Panc1 (cell line): Measurements from ENCODE around the gene GABRG3. TPM values are rescaled to one million over a fixed set of nuclear protein-coding genes. Genes with fewer than 3 reads are reported as not detected.

ENCODE experiments used
- ATAC-seq: fragments of 200-7000 bp; cut with Tn5 transposase; 2 replicates; pipeline ENCODE4 v1.9.1; 2020; ENCODE audit warnings: mild to moderate bottlenecking, moderate library complexity
- BruUV-seq: library from RNA; stranded (reverse); fragments of 400-500 nt; replicated peaks from 2 replicates; lab custom pipeline; 2021; lab: Mats Ljungman, UMichigan
- CTCF ChIA-PET: fragments of 300-600 bp; sonication (Branson Sonifier 250); formaldehyde crosslinking; loops from one replicate; lab custom pipeline; 2022; ENCODE audit warnings: antibody characterized with exemption; lab: Charles Lee
- POLR2A ChIA-PET: fragments of 300-600 bp; sonication (Branson Sonifier 250); formaldehyde crosslinking; loops from one replicate; lab custom pipeline; 2022; ENCODE audit warnings: antibody characterized with exemption; lab: Charles Lee
- DNase-seq: peaks from one replicate; pipeline ENCODE4 v3.0.0-alpha.2; 2010; ENCODE audit warnings: low read depth, low spot score
- H3K27ac ChIP-seq: 2 replicates; pipeline ENCODE4 v1.5.1; 2011; ENCODE audit warnings: mild to moderate bottlenecking, low read length, inconsistent platforms
- H3K27me3 ChIP-seq: fragments of 200-500 bp; sonication (Bioruptor generic); 2 replicates; pipeline ENCODE4 v1.6.0; 2014; ENCODE audit warnings: low read length, inconsistent platforms; ENCODE audit not compliant: control insufficient read depth, insufficient read depth
- H3K36me3 ChIP-seq: fragments of 200-500 bp; sonication (Bioruptor generic); 2 replicates; pipeline ENCODE4 v1.5.1; 2014; ENCODE audit warnings: inconsistent platforms, mild to moderate bottlenecking, low read length, moderate library complexity; ENCODE audit not compliant: control insufficient read depth, insufficient read depth
- H3K4me1 ChIP-seq: 2 replicates; pipeline ENCODE4 v1.5.1; 2011; ENCODE audit warnings: inconsistent platforms, mild to moderate bottlenecking, low read length, moderate library complexity; ENCODE audit not compliant: control insufficient read depth, insufficient read depth
- H3K4me3 ChIP-seq, 2 experiments: 2 replicates each; pipeline ENCODE4 v1.5.1; 2011 to 2012; ENCODE audit warnings: low read depth in 2 of 2, low read length in 2 of 2, mild to moderate bottlenecking in 2 of 2, inconsistent platforms in 1 of 2, moderate library complexity in 1 of 2
- H3K9me3 ChIP-seq: fragments of 200-500 bp; sonication (Bioruptor generic); 2 replicates; pipeline ENCODE4 v1.5.1; 2014; ENCODE audit warnings: low read depth, mild to moderate bottlenecking, inconsistent platforms, low read length, moderate library complexity; ENCODE audit not compliant: control insufficient read depth, insufficient read depth
- CTCF ChIP-seq: fragments of 450-650 bp; IDR thresholded peaks from 2 replicates; pipeline ENCODE4 v1.5.1; 2017; ENCODE audit warnings: mild to moderate bottlenecking
- POLR2AphosphoS5 ChIP-seq: IDR thresholded peaks from 2 replicates; pipeline ENCODE4 v1.6.1; 2012; ENCODE audit warnings: mild to moderate bottlenecking, low read depth, low read length, moderate library complexity
- SIN3A ChIP-seq: IDR thresholded peaks from 2 replicates; pipeline ENCODE4 v1.6.1; 2012; ENCODE audit warnings: low read depth, mild to moderate bottlenecking, low read length, moderate library complexity, borderline replicate concordance; ENCODE audit not compliant: insufficient read depth
- TCF7L2 ChIP-seq: IDR thresholded peaks from 2 replicates; pipeline ENCODE4 v1.6.1; 2011; ENCODE audit warnings: mild to moderate bottlenecking, low read depth, low read length, inconsistent platforms
- in situ Hi-C: cut with HindIII; loops from 2 replicates; pipeline ENCODE4 v1.10.0; 2016; ENCODE audit warnings: low sequenced_read_pairs, low pct_unique_long_range_greater_than_20kb
- intact Hi-C: fragments of 100-400 bp; cut with micrococcal nuclease; formaldehyde crosslinking; loops from one replicate; pipeline ENCODE4 v1.10.0; 2022; ENCODE audit not compliant: unreplicated experiment
- total RNA-seq: library from RNA; stranded (reverse); gene quantifications from one replicate; pipeline ENCODE4 v1.2.1, GENCODE V29; 2021; ENCODE audit not compliant: unreplicated experiment
- TF ChIP-seq, protein P1 (sequence below), 2 experiments: IDR thresholded peaks; 2 replicates each; pipeline ENCODE4 v1.6.1; 2011 to 2012; ENCODE audit warnings: low read depth in 2 of 2, control low read depth in 1 of 2, low read length in 1 of 2, mild to moderate bottlenecking in 1 of 2, moderate library complexity in 1 of 2; ENCODE audit not compliant: insufficient read depth in 1 of 2

GABRG3 gene
- total RNA-seq, 1 experiment from 2014 or later, result not detected

GRCh38 chr15:27235681-27236080, 264.7 kb downstream of the GABRG3 start:
- H3K27me3 ChIP-seq, result no peaks in the 10 kb centered on the region
- no peaks in the 10 kb centered on the region for H3K4me1 ChIP-seq
- CTCF ChIA-PET, result no interaction called here
- no peak overlapping the region for H3K27ac ChIP-seq
- DNase-seq (no peak), ATAC-seq (no peak)
- H3K9me3 ChIP-seq, result no peaks in the 10 kb centered on the region
- H3K4me3 ChIP-seq, result no peak overlapping the region
- POLR2A ChIA-PET, result no interaction called here
- in situ Hi-C loops (no loop called here), intact Hi-C loops (no loop called here)
- BruUV-seq, result no TSS peak
- TF ChIP-seq, protein P1, sequence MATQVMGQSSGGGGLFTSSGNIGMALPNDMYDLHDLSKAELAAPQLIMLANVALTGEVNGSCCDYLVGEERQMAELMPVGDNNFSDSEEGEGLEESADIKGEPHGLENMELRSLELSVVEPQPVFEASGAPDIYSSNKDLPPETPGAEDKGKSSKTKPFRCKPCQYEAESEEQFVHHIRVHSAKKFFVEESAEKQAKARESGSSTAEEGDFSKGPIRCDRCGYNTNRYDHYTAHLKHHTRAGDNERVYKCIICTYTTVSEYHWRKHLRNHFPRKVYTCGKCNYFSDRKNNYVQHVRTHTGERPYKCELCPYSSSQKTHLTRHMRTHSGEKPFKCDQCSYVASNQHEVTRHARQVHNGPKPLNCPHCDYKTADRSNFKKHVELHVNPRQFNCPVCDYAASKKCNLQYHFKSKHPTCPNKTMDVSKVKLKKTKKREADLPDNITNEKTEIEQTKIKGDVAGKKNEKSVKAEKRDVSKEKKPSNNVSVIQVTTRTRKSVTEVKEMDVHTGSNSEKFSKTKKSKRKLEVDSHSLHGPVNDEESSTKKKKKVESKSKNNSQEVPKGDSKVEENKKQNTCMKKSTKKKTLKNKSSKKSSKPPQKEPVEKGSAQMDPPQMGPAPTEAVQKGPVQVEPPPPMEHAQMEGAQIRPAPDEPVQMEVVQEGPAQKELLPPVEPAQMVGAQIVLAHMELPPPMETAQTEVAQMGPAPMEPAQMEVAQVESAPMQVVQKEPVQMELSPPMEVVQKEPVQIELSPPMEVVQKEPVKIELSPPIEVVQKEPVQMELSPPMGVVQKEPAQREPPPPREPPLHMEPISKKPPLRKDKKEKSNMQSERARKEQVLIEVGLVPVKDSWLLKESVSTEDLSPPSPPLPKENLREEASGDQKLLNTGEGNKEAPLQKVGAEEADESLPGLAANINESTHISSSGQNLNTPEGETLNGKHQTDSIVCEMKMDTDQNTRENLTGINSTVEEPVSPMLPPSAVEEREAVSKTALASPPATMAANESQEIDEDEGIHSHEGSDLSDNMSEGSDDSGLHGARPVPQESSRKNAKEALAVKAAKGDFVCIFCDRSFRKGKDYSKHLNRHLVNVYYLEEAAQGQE (IDR thresholded peaks at IDR 0.05; ENCODE audit: insufficient read depth in 1 of 2, low read depth in 2 of 2, low read length in 1 of 2), result no peak
- TF ChIP-seq POLR2AphosphoS5 (no peak), TCF7L2 (no peak), SIN3A (no peak), CTCF (no peak)
- H3K36me3 ChIP-seq, result no peaks in the 10 kb centered on the region

GRCh38 chr15:27237319-27237939, 266.4 kb downstream of the GABRG3 start:
- ChIA-PET CTCF (no interaction called here), POLR2A (no interaction called here)
- no TSS peak for BruUV-seq
- H3K9me3 ChIP-seq, result no peaks in the 10 kb centered on the region
- no peak for DNase-seq
- in situ Hi-C loops (no loop called here), intact Hi-C loops (no loop called here)
- ATAC-seq, result no peak
- H3K27ac ChIP-seq, result no peak overlapping the region
- TF ChIP-seq, protein P1 (IDR thresholded peaks at IDR 0.05; ENCODE audit: insufficient read depth in 1 of 2, low read depth in 2 of 2, low read length in 1 of 2), result no peak
- TF ChIP-seq POLR2AphosphoS5 (no peak), TCF7L2 (no peak), SIN3A (no peak), CTCF (no peak)
- no peaks in the 10 kb centered on the region for H3K27me3 ChIP-seq
- no peaks in the 10 kb centered on the region for H3K4me1 ChIP-seq
- H3K36me3 ChIP-seq, result no peaks in the 10 kb centered on the region
- H3K4me3 ChIP-seq, result no peak overlapping the region
